Stomach (tissue), 9 donors: ENCODE results near the gene TRPM1. TPM values are rescaled to one million over a fixed set of nuclear protein-coding genes. Genes with fewer than 3 reads are reported as not detected.

Source experiments
- DNase-seq, 2 donors: peaks; one replicate each; pipeline versions ENCODE4 v3.0.0 to v3.0.0-alpha.2; 2013 to 2019
- H3K27ac ChIP-seq, 5 donors: fragments of 200-600 bp in 4 of 5; sonication (generic) in 4 of 5; one replicate each; pipeline ENCODE4 v1.5.1; 2013 to 2019; ENCODE audit warnings: mild to moderate bottlenecking in 1 of 5, moderate library complexity in 1 of 5
- H3K27me3 ChIP-seq, 3 donors: fragments of 200-600 bp; sonication (generic); one replicate each; pipeline ENCODE4 v1.5.1; 2017 to 2019; ENCODE audit warnings: mixed run types in 1 of 3
- H3K36me3 ChIP-seq, 4 donors: fragments of 200-600 bp; sonication (generic); 1 replicate in 3 of 4; 2 replicates in 1 of 4; pipeline ENCODE4 v1.5.1; 2016 to 2019
- H3K4me1 ChIP-seq, 4 donors: fragments of 200-600 bp; sonication (generic); one replicate each; pipeline ENCODE4 v1.5.1; 2016 to 2019
- H3K4me3 ChIP-seq, 4 donors: fragments of 200-600 bp; sonication (generic) in 3 of 4; one replicate each; pipeline ENCODE4 v1.5.1; 2016 to 2019; ENCODE audit warnings: mild to moderate bottlenecking in 1 of 4
- H3K9me3 ChIP-seq, 4 donors: fragments of 200-600 bp; sonication (generic); one replicate each; pipeline ENCODE4 v1.5.1; 2016 to 2019
- CTCF ChIP-seq, 7 experiments: fragments of 450-650 bp in 4 of 7; fragments of 200-600 bp in 3 of 7; sonication (generic) in 3 of 7; IDR thresholded peaks; one replicate each; pipeline ENCODE4 v1.5.1; 2016 to 2019; ENCODE audit warnings: antibody characterized with exemption in 7 of 7, control low read depth in 2 of 7, mild to moderate bottlenecking in 1 of 7
- EP300 ChIP-seq: sonication (generic); formaldehyde crosslinking; IDR thresholded peaks from one replicate; pipeline ENCODE4 v1.6.1; 2017; ENCODE audit warnings: antibody characterized with exemption
- POLR2A ChIP-seq, 4 donors: fragments of 450-650 bp; IDR thresholded peaks; one replicate each; pipeline ENCODE4 v1.6.1; 2016; ENCODE audit warnings: antibody characterized with exemption in 4 of 4, control low read depth in 2 of 4, mild to moderate bottlenecking in 1 of 4, moderate library complexity in 1 of 4
- POLR2AphosphoS5 ChIP-seq, 3 donors: sonication (generic); formaldehyde crosslinking; IDR thresholded peaks; one replicate each; pipeline ENCODE4 v1.6.1; 2016; ENCODE audit warnings: antibody characterized with exemption in 3 of 3
- WGBS, 5 donors: extraction: QIAGEN DNeasy Blood & Tissue Kit in 3 of 5; methylation state at CpG; one replicate each; pipeline versions ENCODE4 v1.1.5 to v1.1.7; 2013 to 2018; 5-methylcytosine and 5-hydroxymethylcytosine counted together
- intact Hi-C: fragments of 100-400 bp; cut with DNase I; formaldehyde crosslinking; loops from one replicate; pipeline ENCODE4 v1.15.1; 2023; ENCODE audit warnings: low total_unique reads
- polyA plus RNA-seq, 3 donors: library from polyadenylated mRNA; stranded (reverse); fragments of 200-250 nt; gene quantifications; one replicate each; pipeline ENCODE4 v1.2.3, GENCODE V29; 2013
- total RNA-seq, 5 donors: library from RNA; depleted of rRNA; stranded (reverse); fragments of >200 nt; gene quantifications; one replicate each; pipeline versions ENCODE4 v1.1.0 to v1.2.3, GENCODE V29; 2014 to 2016
- donor health status: healthy with polysubstance abuse.
- donor health status: Bipolar disorder and iron deficiency.
- donor health status: healthy.

The TRPM1 gene
- total and polyA plus RNA-seq, 8 donors, result 0.15 TPM; not detected in 7

- intact Hi-C loops, result no loop called here
- Histone ChIP-seq H3K27ac (no peak overlapping the region), H3K4me1 (peaks cover 0 to 8% (median 6%) of the 10 kb centered on the region in 4 donors), H3K9me3 (no peaks in the 10 kb centered on the region), H3K36me3 (no peaks in the 10 kb centered on the region), H3K27me3 (no peaks in the 10 kb centered on the region), H3K4me3 (no peak overlapping the region)
- TF ChIP-seq POLR2AphosphoS5 (IDR thresholded peaks at IDR 0.05), result no peak
- no peak for DNase-seq
- WGBS, 5 donors, result 72 to 89% (median 77%) methylated on average over 6 of the region's 6 CpGs
Measured at GRCh38 chr15:31128477-31128876, 27.0 kb upstream of the TRPM1 start.

- H3K4me3 ChIP-seq, result no peak overlapping the region
- WGBS, 5 donors, result 70 to 79% (median 75%) methylated on average over 13 of the region's 13 CpGs
- no peak for TF ChIP-seq EP300
- TF ChIP-seq POLR2AphosphoS5 (IDR thresholded peaks at IDR 0.05), result no peak
- no peak for TF ChIP-seq POLR2A (IDR thresholded peaks at IDR 0.05)
- TF ChIP-seq CTCF (IDR thresholded peaks at IDR 0.05), result no peak
- H3K4me1 ChIP-seq, result peaks cover 0 to 8% (median 6%) of the 10 kb centered on the region in 4 donors
- H3K27ac ChIP-seq, result no peak overlapping the region
- intact Hi-C loops, result no loop called here
- H3K36me3 ChIP-seq, result no peaks in the 10 kb centered on the region
- no peak for DNase-seq
- peaks cover 0 to 4% (median under 1%) of the 10 kb centered on the region in 4 donors for H3K9me3 ChIP-seq
- no peaks in the 10 kb centered on the region for H3K27me3 ChIP-seq
Measured at GRCh38 chr15:31127596-31128261, 26.2 kb upstream of the TRPM1 start.

- WGBS, 5 donors, result 82 to 91% (median 89%) methylated on average over 8 of the region's 8 CpGs
- H3K9me3 ChIP-seq, result peaks cover 0 to 18% (median 6%) of the 10 kb centered on the region in 4 donors
- H3K27ac ChIP-seq, result no peak overlapping the region
- no peak overlapping the region for H3K4me3 ChIP-seq
- H3K36me3 ChIP-seq, result no peaks in the 10 kb centered on the region
- H3K4me1 ChIP-seq, result peaks cover 0 to 8% (median 6%) of the 10 kb centered on the region in 4 donors
- no peaks in the 10 kb centered on the region for H3K27me3 ChIP-seq
- DNase-seq, result no peak
- TF ChIP-seq POLR2A (IDR thresholded peaks at IDR 0.05) (no peak), POLR2AphosphoS5 (IDR thresholded peaks at IDR 0.05) (no peak), CTCF (IDR thresholded peaks at IDR 0.05) (no peak)
- intact Hi-C loops, result no loop called here
Measured at GRCh38 chr15:31125061-31125460, 23.5 kb upstream of the TRPM1 start.

GRCh38 chr15:31116423-31117030 is 15.0 kb upstream of the TRPM1 start:
- Histone ChIP-seq H3K27ac (no peak overlapping the region), H3K27me3 (no peaks in the 10 kb centered on the region), H3K4me1 (no peaks in the 10 kb centered on the region), H3K36me3 (no peaks in the 10 kb centered on the region), H3K4me3 (no peak overlapping the region), H3K9me3 (peaks cover 0 to 15% (median 3%) of the 10 kb centered on the region in 4 donors)
- intact Hi-C loops, result no loop called here
- no peak for TF ChIP-seq EP300
- TF ChIP-seq POLR2A (IDR thresholded peaks at IDR 0.05), result no peak
- TF ChIP-seq CTCF (IDR thresholded peaks at IDR 0.05), result no peak
- no peak for TF ChIP-seq POLR2AphosphoS5 (IDR thresholded peaks at IDR 0.05)
- DNase-seq, result no peak
- 62 to 82% (median 78%) methylated on average over 6 of the region's 6 CpGs for WGBS, 5 donors
